DOHH2 (cell line): ENCODE data around the gene MAPKAPK2.

ENCODE experiments used
- EZH2phosphoT487 ChIP-seq: fragments of 200-600 bp; sonication (generic); IDR thresholded peaks from 2 replicates; pipeline ENCODE4 v1.6.1; 2017; ENCODE audit warnings: borderline replicate concordance, mild to moderate bottlenecking, antibody characterized with exemption, low read length, moderate library complexity, mixed read lengths
- TF ChIP-seq, protein P1 (sequence below): fragments of 200-600 bp; sonication (generic); IDR thresholded peaks from one replicate; pipeline ENCODE4 v1.5.1; 2014; ENCODE audit warnings: antibody characterized with exemption, mild to moderate bottlenecking, low read depth, low read length; ENCODE audit not compliant: poor library complexity, severe bottlenecking

DNA sequence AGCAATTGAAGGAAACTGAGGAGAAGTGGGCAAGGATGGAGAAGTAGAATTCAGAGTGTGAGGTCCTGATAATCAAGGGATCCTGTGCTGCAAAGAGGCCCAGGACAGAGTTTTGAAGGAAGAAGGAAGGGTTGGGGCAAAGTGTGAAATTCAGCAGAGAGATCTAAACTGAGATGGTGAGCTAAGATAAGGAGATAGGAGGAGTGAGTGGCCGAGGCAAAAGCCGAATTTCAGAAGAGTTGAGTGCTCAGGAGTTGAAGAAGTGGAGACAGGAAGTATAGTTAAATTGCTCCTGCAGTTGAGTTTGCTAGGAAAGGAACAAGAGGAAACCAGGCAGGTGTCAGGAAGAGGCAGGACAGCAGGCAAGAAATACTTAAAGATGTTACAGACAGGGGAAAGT lies 16.4 kb upstream of the MAPKAPK2 start:
- TF ChIP-seq, protein P1, sequence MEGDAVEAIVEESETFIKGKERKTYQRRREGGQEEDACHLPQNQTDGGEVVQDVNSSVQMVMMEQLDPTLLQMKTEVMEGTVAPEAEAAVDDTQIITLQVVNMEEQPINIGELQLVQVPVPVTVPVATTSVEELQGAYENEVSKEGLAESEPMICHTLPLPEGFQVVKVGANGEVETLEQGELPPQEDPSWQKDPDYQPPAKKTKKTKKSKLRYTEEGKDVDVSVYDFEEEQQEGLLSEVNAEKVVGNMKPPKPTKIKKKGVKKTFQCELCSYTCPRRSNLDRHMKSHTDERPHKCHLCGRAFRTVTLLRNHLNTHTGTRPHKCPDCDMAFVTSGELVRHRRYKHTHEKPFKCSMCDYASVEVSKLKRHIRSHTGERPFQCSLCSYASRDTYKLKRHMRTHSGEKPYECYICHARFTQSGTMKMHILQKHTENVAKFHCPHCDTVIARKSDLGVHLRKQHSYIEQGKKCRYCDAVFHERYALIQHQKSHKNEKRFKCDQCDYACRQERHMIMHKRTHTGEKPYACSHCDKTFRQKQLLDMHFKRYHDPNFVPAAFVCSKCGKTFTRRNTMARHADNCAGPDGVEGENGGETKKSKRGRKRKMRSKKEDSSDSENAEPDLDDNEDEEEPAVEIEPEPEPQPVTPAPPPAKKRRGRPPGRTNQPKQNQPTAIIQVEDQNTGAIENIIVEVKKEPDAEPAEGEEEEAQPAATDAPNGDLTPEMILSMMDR: no peak
- no peak for TF ChIP-seq EZH2phosphoT487
